ENCODE measurements around the gene TCOF1. TPM values are rescaled to one million over a fixed set of nuclear protein-coding genes. Genes with fewer than 3 reads are reported as not detected.

Gene TCOF1
- total RNA-seq, 1 donor from 2014 or later: 47.5 TPM

- Histone ChIP-seq H2AFZ (ENCODE audit: low read depth, low read length) (no peak overlapping the region), H3K4me1 (ENCODE audit: insufficient read depth, low read length) (no peaks in the 10 kb centered on the region), H3K9me3 (ENCODE audit: insufficient read depth, low read depth, low read length) (no peaks in the 10 kb centered on the region), H3K36me3 (ENCODE audit: insufficient read depth, low read length) (peaks cover 9% of the 10 kb centered on the region), H3K27me3 (ENCODE audit: insufficient read depth, low read length) (no peaks in the 10 kb centered on the region), H3K79me2 (ENCODE audit: insufficient read depth, low read length) (no peaks in the 10 kb centered on the region), H3K4me2 (ENCODE audit: low read length) (no peak overlapping the region), H3K4me3 (ENCODE audit: insufficient read depth, low read depth, low read length) (no peak overlapping the region), H4K20me1 (ENCODE audit: insufficient read depth, low read length) (no peaks in the 10 kb centered on the region), H3K27ac (ENCODE audit: low read depth, low read length) (no peak overlapping the region), H3K9ac (ENCODE audit: low read length) (no peak overlapping the region)
- peaks cover 39% of the 10 kb centered on the region for H3K36me3 Mint-ChIP-seq (ENCODE audit: low read depth, unreplicated experiment)
- H3K27ac Mint-ChIP-seq (ENCODE audit: unreplicated experiment): no peak overlapping the region
- FAIRE-seq: no peak
- no peak for DNase-seq (ENCODE audit: low read depth)
- no peak for TF ChIP-seq EZH2 (IDR thresholded peaks at IDR 0.05; ENCODE audit: insufficient read depth, low read length)
- TF ChIP-seq CTCF (IDR thresholded peaks at IDR 0.05; ENCODE audit: insufficient read depth, low read depth, low read length): no peak
- H3K9me3 Mint-ChIP-seq (ENCODE audit: unreplicated experiment): peaks cover 2% of the 10 kb centered on the region
- peaks cover 2% of the 10 kb centered on the region for H3K27me3 Mint-ChIP-seq (ENCODE audit: low read depth, unreplicated experiment)
- H3K4me1 Mint-ChIP-seq (ENCODE audit: low read depth, unreplicated experiment): peaks cover 14% of the 10 kb centered on the region
- H3K4me3 Mint-ChIP-seq (ENCODE audit: unreplicated experiment): no peak overlapping the region
These were observed 44.1 kb downstream of the TCOF1 start for GRCh38 chr5:150401376-150402228.

GRCh38 chr5:150402229-150402773 lies 44.8 kb downstream of the TCOF1 start:
- H2AFZ ChIP-seq (ENCODE audit: low read depth, low read length): no peak overlapping the region
- no peak overlapping the region for H3K4me2 ChIP-seq (ENCODE audit: low read length)
- no peak for DNase-seq (ENCODE audit: low read depth)
- Mint-ChIP-seq H3K4me3 (ENCODE audit: unreplicated experiment) (no peak overlapping the region), H3K9me3 (ENCODE audit: unreplicated experiment) (peaks cover 2% of the 10 kb centered on the region), H3K27ac (ENCODE audit: unreplicated experiment) (no peak overlapping the region), H3K27me3 (ENCODE audit: low read depth, unreplicated experiment) (peaks cover 2% of the 10 kb centered on the region), H3K4me1 (ENCODE audit: low read depth, unreplicated experiment) (peaks cover 14% of the 10 kb centered on the region), H3K36me3 (ENCODE audit: low read depth, unreplicated experiment) (peaks cover 33% of the 10 kb centered on the region)
- H3K27ac ChIP-seq (ENCODE audit: low read depth, low read length): no peak overlapping the region
- H3K9me3 ChIP-seq (ENCODE audit: insufficient read depth, low read depth, low read length): no peaks in the 10 kb centered on the region
- H3K4me3 ChIP-seq (ENCODE audit: insufficient read depth, low read depth, low read length): no peak overlapping the region
- H3K4me1 ChIP-seq (ENCODE audit: insufficient read depth, low read length): no peaks in the 10 kb centered on the region
- H3K36me3 ChIP-seq (ENCODE audit: insufficient read depth, low read length): peaks cover 7% of the 10 kb centered on the region
- H4K20me1 ChIP-seq (ENCODE audit: insufficient read depth, low read length): no peaks in the 10 kb centered on the region
- TF ChIP-seq EZH2 (IDR thresholded peaks at IDR 0.05; ENCODE audit: insufficient read depth, low read length) (no peak), CTCF (IDR thresholded peaks at IDR 0.05; ENCODE audit: insufficient read depth, low read depth, low read length) (no peak)
- no peaks in the 10 kb centered on the region for H3K79me2 ChIP-seq (ENCODE audit: insufficient read depth, low read length)
- no peak overlapping the region for H3K9ac ChIP-seq (ENCODE audit: low read length)
- no peak for FAIRE-seq
- no peaks in the 10 kb centered on the region for H3K27me3 ChIP-seq (ENCODE audit: insufficient read depth, low read length)

- no peak for DNase-seq (ENCODE audit: low read depth)
- Mint-ChIP-seq H3K9me3 (ENCODE audit: unreplicated experiment) (peaks cover 2% of the 10 kb centered on the region), H3K27ac (ENCODE audit: unreplicated experiment) (no peak overlapping the region), H3K36me3 (ENCODE audit: low read depth, unreplicated experiment) (peaks cover 30% of the 10 kb centered on the region), H3K4me3 (ENCODE audit: unreplicated experiment) (no peak overlapping the region), H3K4me1 (ENCODE audit: low read depth, unreplicated experiment) (peaks cover 14% of the 10 kb centered on the region), H3K27me3 (ENCODE audit: low read depth, unreplicated experiment) (peaks cover 2% of the 10 kb centered on the region)
- Histone ChIP-seq H2AFZ (ENCODE audit: low read depth, low read length) (no peak overlapping the region), H3K4me3 (ENCODE audit: insufficient read depth, low read depth, low read length) (no peak overlapping the region), H4K20me1 (ENCODE audit: insufficient read depth, low read length) (no peaks in the 10 kb centered on the region), H3K27me3 (ENCODE audit: insufficient read depth, low read length) (no peaks in the 10 kb centered on the region), H3K79me2 (ENCODE audit: insufficient read depth, low read length) (no peaks in the 10 kb centered on the region), H3K27ac (ENCODE audit: low read depth, low read length) (no peak overlapping the region), H3K4me1 (ENCODE audit: insufficient read depth, low read length) (no peaks in the 10 kb centered on the region), H3K9ac (ENCODE audit: low read length) (no peak overlapping the region), H3K4me2 (ENCODE audit: low read length) (no peak overlapping the region), H3K36me3 (ENCODE audit: insufficient read depth, low read length) (peaks cover 5% of the 10 kb centered on the region), H3K9me3 (ENCODE audit: insufficient read depth, low read depth, low read length) (no peaks in the 10 kb centered on the region)
- no peak for FAIRE-seq
- TF ChIP-seq CTCF (IDR thresholded peaks at IDR 0.05; ENCODE audit: insufficient read depth, low read depth, low read length): no peak
- TF ChIP-seq EZH2 (IDR thresholded peaks at IDR 0.05; ENCODE audit: insufficient read depth, low read length): no peak
These were observed 45.4 kb downstream of the TCOF1 start for GRCh38 chr5:150402901-150403342.
